ENCODE measurements around the gene SATB1.

The SATB1 gene

GRCh38 chr3:18438586-18438985, 13.4 kb upstream of the SATB1 start:
- H3K4me3 ChIP-seq (ENCODE audit: low read depth, low read length) = no peak overlapping the region
- TF ChIP-seq CTCF (IDR thresholded peaks at IDR 0.05; ENCODE audit: low read depth, low read length) (no peak), POLR2A (IDR thresholded peaks at IDR 0.05; ENCODE audit: extremely low read depth, insufficient read length) (no peak), MYC (IDR thresholded peaks at IDR 0.05; ENCODE audit: low read depth, low read length) (no peak), MAX (IDR thresholded peaks at IDR 0.05; ENCODE audit: low read depth, low read length) (no peak)
- DNase-seq (ENCODE audit: low read depth) = no peak

GRCh38 chr3:18436213-18436612, 11.1 kb upstream of the SATB1 start:
- H3K4me3 ChIP-seq (ENCODE audit: low read depth, low read length) = no peak overlapping the region
- no peak for DNase-seq (ENCODE audit: low read depth)
- no peak for TF ChIP-seq MAX (IDR thresholded peaks at IDR 0.05; ENCODE audit: low read depth, low read length)
- TF ChIP-seq MYC (IDR thresholded peaks at IDR 0.05; ENCODE audit: low read depth, low read length) = no peak
- TF ChIP-seq POLR2A (IDR thresholded peaks at IDR 0.05; ENCODE audit: extremely low read depth, insufficient read length) = no peak
- no peak for TF ChIP-seq CTCF (IDR thresholded peaks at IDR 0.05; ENCODE audit: low read depth, low read length)

GRCh38 chr3:18434711-18435110, 9.6 kb upstream of the SATB1 start:
- H3K4me3 ChIP-seq (ENCODE audit: low read depth, low read length) = no peak overlapping the region
- TF ChIP-seq MAX (IDR thresholded peaks at IDR 0.05; ENCODE audit: low read depth, low read length) (no peak), CTCF (IDR thresholded peaks at IDR 0.05; ENCODE audit: low read depth, low read length) (no peak), MYC (IDR thresholded peaks at IDR 0.05; ENCODE audit: low read depth, low read length) (no peak), POLR2A (IDR thresholded peaks at IDR 0.05; ENCODE audit: extremely low read depth, insufficient read length) (no peak)
- no peak for DNase-seq (ENCODE audit: low read depth)

- no peak for DNase-seq (ENCODE audit: low read depth)
- TF ChIP-seq CTCF (IDR thresholded peaks at IDR 0.05; ENCODE audit: low read depth, low read length) = no peak
- TF ChIP-seq POLR2A (IDR thresholded peaks at IDR 0.05; ENCODE audit: extremely low read depth, insufficient read length) = no peak
- no peak for TF ChIP-seq MAX (IDR thresholded peaks at IDR 0.05; ENCODE audit: low read depth, low read length)
- no peak for TF ChIP-seq MYC (IDR thresholded peaks at IDR 0.05; ENCODE audit: low read depth, low read length)
- no peak overlapping the region for H3K4me3 ChIP-seq (ENCODE audit: low read depth, low read length)
Observed at GRCh38 chr3:18432752-18433151, 7.6 kb upstream of the SATB1 start.

- TF ChIP-seq CTCF (IDR thresholded peaks at IDR 0.05; ENCODE audit: low read depth, low read length) = no peak
- TF ChIP-seq MYC (IDR thresholded peaks at IDR 0.05; ENCODE audit: low read depth, low read length) = no peak
- TF ChIP-seq POLR2A (IDR thresholded peaks at IDR 0.05; ENCODE audit: extremely low read depth, insufficient read length) = no peak
- no peak for TF ChIP-seq MAX (IDR thresholded peaks at IDR 0.05; ENCODE audit: low read depth, low read length)
- no peak overlapping the region for H3K4me3 ChIP-seq (ENCODE audit: low read depth, low read length)
- no peak for DNase-seq (ENCODE audit: low read depth)
Observed at GRCh38 chr3:18431266-18431665, 6.1 kb upstream of the SATB1 start.

All from NB4 (cell line).